22Rv1 (cell line): ENCODE results near the gene PPAT.

Experiments used
- ZFX ChIP-seq: fragments of 450-650 bp; IDR thresholded peaks from 2 replicates; pipeline ENCODE4 v1.6.1; 2017; ENCODE audit warnings: antibody characterized with exemption, borderline replicate concordance
- TF ChIP-seq, protein P1 (sequence below): fragments of 450-650 bp; IDR thresholded peaks from 2 replicates; pipeline ENCODE4 v1.5.1; 2017; ENCODE audit warnings: mild to moderate bottlenecking

DNA sequence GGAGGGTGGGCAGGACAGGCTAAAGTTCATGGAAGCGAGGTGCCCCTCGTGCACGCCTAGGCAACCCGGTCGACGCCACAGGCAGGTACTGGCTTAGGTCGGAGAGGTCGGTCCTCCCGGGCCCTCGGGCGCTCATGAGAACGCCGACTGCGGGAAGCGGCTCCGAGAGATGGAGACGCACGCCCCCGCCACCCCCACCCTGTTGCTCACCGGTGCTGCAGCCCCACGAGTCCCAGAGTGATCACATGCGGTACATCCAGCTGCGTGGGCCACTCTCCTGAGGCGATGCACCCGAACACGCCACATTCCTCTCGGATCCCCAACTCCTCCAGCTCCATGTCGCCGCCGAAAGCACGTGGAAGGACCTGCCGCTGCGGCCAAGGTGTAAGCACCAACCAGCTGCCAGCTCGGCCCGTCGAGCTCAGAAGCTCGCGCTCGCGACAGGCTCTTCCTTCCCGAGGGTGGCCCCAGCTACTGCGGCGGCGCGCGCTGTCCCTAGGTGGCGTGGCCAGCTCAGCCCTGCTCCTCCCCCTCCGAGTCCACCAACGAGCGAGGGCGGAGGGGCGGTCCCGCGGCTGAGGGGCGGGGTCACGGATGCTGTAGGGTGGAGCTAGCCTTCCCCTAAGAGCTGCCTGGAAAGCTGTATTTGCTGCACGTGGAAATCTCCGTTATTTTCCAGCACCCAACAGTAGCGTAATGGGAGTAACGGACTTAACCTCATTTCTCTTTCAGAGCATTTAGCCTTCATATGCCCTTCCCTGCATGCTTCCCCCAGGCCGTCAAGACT is at the start of gene PPAT:
- TF ChIP-seq, protein P1, sequence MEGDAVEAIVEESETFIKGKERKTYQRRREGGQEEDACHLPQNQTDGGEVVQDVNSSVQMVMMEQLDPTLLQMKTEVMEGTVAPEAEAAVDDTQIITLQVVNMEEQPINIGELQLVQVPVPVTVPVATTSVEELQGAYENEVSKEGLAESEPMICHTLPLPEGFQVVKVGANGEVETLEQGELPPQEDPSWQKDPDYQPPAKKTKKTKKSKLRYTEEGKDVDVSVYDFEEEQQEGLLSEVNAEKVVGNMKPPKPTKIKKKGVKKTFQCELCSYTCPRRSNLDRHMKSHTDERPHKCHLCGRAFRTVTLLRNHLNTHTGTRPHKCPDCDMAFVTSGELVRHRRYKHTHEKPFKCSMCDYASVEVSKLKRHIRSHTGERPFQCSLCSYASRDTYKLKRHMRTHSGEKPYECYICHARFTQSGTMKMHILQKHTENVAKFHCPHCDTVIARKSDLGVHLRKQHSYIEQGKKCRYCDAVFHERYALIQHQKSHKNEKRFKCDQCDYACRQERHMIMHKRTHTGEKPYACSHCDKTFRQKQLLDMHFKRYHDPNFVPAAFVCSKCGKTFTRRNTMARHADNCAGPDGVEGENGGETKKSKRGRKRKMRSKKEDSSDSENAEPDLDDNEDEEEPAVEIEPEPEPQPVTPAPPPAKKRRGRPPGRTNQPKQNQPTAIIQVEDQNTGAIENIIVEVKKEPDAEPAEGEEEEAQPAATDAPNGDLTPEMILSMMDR: no peak; the same call in 1 of the 2 replicates
- no peak for TF ChIP-seq ZFX
